Astrocyte (in vitro differentiated cells and primary cell): ENCODE measurements around the gene METTL25B.

ENCODE experiments used
- CTCF ChIP-seq: IDR thresholded peaks from 2 replicates; pipeline ENCODE4 v1.5.1; 2011; ENCODE audit warnings: low read depth, mild to moderate bottlenecking, inconsistent platforms, low read length, moderate library complexity; ENCODE audit not compliant: insufficient read depth
- EZH2 ChIP-seq: IDR thresholded peaks from 2 replicates; pipeline ENCODE4 v1.6.1; 2012; ENCODE audit warnings: mild to moderate bottlenecking, low read length, inconsistent platforms; ENCODE audit not compliant: insufficient read depth

- TF ChIP-seq CTCF: no peak
- no peak for TF ChIP-seq EZH2
Measured at GRCh38 chr1:156727492-156727891, 777 bp upstream of the METTL25B start.
